Measurements from ENCODE around the gene FRAT2. TPM values are rescaled to one million over a fixed set of nuclear protein-coding genes. Genes with fewer than 3 reads are reported as not detected.
"Not testable (repeated sequence)": the region's sequence is repeated elsewhere in the genome, so short reads cannot be mapped to it uniquely, and the experiment has no call there.

FRAT2 gene
- total RNA-seq, 1 donor from 2014 or later = 20.4 TPM

DNA sequence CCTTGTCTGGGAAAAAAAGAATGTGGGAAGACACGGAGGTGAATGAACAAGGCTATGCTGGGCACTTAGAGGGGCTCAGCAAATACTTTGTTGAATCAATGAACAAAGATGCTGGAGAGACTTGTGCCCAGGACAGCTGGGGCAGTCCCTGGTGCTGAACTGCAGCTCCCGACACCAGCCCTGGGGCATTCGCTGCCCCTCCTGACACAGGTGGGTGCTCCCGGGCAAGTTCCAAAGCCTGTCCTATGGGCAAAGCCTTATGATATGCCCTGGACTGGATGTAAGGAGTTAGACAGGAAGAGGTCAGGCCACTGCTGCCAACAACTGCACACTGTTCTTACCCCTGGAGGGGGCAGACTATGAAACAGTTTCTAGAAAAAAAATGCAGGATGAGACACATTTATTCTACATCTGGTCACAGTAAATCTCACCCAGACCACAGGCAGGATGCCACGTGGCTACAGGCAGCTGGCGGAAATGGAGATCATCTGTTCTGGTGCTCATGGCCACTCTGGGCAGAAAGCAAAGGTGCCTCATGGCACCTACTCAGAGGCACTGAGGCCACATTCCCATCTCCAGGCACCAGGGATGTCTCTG is 21.9 kb upstream of the FRAT2 start:
- TF ChIP-seq, protein P1, sequence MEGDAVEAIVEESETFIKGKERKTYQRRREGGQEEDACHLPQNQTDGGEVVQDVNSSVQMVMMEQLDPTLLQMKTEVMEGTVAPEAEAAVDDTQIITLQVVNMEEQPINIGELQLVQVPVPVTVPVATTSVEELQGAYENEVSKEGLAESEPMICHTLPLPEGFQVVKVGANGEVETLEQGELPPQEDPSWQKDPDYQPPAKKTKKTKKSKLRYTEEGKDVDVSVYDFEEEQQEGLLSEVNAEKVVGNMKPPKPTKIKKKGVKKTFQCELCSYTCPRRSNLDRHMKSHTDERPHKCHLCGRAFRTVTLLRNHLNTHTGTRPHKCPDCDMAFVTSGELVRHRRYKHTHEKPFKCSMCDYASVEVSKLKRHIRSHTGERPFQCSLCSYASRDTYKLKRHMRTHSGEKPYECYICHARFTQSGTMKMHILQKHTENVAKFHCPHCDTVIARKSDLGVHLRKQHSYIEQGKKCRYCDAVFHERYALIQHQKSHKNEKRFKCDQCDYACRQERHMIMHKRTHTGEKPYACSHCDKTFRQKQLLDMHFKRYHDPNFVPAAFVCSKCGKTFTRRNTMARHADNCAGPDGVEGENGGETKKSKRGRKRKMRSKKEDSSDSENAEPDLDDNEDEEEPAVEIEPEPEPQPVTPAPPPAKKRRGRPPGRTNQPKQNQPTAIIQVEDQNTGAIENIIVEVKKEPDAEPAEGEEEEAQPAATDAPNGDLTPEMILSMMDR (IDR thresholded peaks at IDR 0.05) = no peak
- no peak overlapping the region for H3K4me3 ChIP-seq
- H3K27ac ChIP-seq = no peak overlapping the region
- DNase-seq = no peak
- no peaks in the 10 kb centered on the region for H3K27me3 ChIP-seq
- no peaks in the 10 kb centered on the region for H3K36me3 ChIP-seq
- intact Hi-C loops (cut with DNase I) = no loop called here
- no peaks in the 10 kb centered on the region for H3K9me3 ChIP-seq
- no peak for ATAC-seq
- peaks cover 8% of the 10 kb centered on the region for H3K4me1 ChIP-seq

GRCh38 chr10:97355571-97355975 is 21.0 kb upstream of the FRAT2 start:
- DNase-seq = no peak
- Histone ChIP-seq H3K27me3 (no peaks in the 10 kb centered on the region), H3K9me3 (no peaks in the 10 kb centered on the region), H3K36me3 (no peaks in the 10 kb centered on the region), H3K4me1 (peaks cover 8% of the 10 kb centered on the region), H3K27ac (peak overlapping the region; percentile 36), H3K4me3 (no peak overlapping the region)
- TF ChIP-seq, protein P1 (IDR thresholded peaks at IDR 0.05) = peak; percentile 43
- ATAC-seq = peak; percentile 59
- intact Hi-C loops (cut with DNase I) = no loop called here

DNA sequence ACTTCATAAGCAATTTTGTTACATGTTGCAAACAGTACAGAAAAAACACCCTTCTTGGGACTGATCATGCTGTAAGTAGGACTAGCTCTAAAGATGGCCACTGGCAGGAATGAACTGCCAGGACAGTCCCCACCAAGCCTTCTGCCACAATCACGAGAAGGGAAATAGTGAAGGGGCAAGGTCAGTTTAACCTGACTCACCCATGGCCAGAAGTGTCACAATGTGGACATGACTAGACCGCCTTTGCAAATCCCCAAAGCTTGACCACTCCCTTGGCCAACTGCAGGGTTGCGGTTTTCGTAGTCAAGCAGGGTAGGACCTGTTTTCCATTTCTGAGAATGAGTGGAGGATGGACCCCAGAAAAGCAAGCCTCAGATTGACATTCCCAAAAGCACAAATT is 19.4 kb upstream of the FRAT2 start:
- intact Hi-C loops (cut with DNase I) = no loop called here
- Histone ChIP-seq H3K27me3 (no peaks in the 10 kb centered on the region), H3K27ac (peak overlapping the region; percentile 53), H3K36me3 (no peaks in the 10 kb centered on the region), H3K9me3 (no peaks in the 10 kb centered on the region), H3K4me3 (no peak overlapping the region), H3K4me1 (peaks cover 8% of the 10 kb centered on the region)
- TF ChIP-seq, protein P1 (IDR thresholded peaks at IDR 0.05) = no peak
- DNase-seq (peak; percentile 68), ATAC-seq (peak; percentile 89)

GRCh38 chr10:97349752-97350513 is 15.4 kb upstream of the FRAT2 start:
- no peaks in the 10 kb centered on the region for H3K36me3 ChIP-seq
- intact Hi-C loops (cut with DNase I) = no loop called here

GRCh38 chr10:97347317-97347716 is 12.8 kb upstream of the FRAT2 start:
- TF ChIP-seq, protein P1 (IDR thresholded peaks at IDR 0.05) = no peak
- H3K27ac ChIP-seq = no peak overlapping the region
- no peak for DNase-seq
- no peak for ATAC-seq
- H3K4me3 ChIP-seq = no peak overlapping the region
- no peaks in the 10 kb centered on the region for H3K4me1 ChIP-seq
- no peaks in the 10 kb centered on the region for H3K27me3 ChIP-seq
- no peaks in the 10 kb centered on the region for H3K9me3 ChIP-seq
- intact Hi-C loops (cut with DNase I) = no loop called here
- H3K36me3 ChIP-seq = no peaks in the 10 kb centered on the region

More at GRCh38 chr10:97349752-97350513, 15.4 kb upstream of the FRAT2 start:
- DNase-seq (no peak), ATAC-seq (no peak)
- no peaks in the 10 kb centered on the region for H3K27me3 ChIP-seq
- H3K9me3 ChIP-seq = no peaks in the 10 kb centered on the region
- H3K4me3 ChIP-seq = no peak overlapping the region
- H3K4me1 ChIP-seq = no peaks in the 10 kb centered on the region
- H3K27ac ChIP-seq = no peak overlapping the region
- TF ChIP-seq, protein P1 (IDR thresholded peaks at IDR 0.05) = no peak

GRCh38 chr10:97343664-97344063 is 9.1 kb upstream of the FRAT2 start:
- H3K4me3 ChIP-seq; intact Hi-C loops (cut with DNase I); H3K27ac ChIP-seq; H3K9me3 ChIP-seq; H3K36me3 ChIP-seq; H3K27me3 ChIP-seq; H3K4me1 ChIP-seq; DNase-seq; ATAC-seq: not testable (repeated sequence)

Measured in upper lobe of right lung (tissue), 1 donor.